Measurements from ENCODE around the gene VWA3A.

GRCh38 chr16:22053921-22054341, 38.4 kb upstream of the VWA3A start:
- TF ChIP-seq, protein P1, sequence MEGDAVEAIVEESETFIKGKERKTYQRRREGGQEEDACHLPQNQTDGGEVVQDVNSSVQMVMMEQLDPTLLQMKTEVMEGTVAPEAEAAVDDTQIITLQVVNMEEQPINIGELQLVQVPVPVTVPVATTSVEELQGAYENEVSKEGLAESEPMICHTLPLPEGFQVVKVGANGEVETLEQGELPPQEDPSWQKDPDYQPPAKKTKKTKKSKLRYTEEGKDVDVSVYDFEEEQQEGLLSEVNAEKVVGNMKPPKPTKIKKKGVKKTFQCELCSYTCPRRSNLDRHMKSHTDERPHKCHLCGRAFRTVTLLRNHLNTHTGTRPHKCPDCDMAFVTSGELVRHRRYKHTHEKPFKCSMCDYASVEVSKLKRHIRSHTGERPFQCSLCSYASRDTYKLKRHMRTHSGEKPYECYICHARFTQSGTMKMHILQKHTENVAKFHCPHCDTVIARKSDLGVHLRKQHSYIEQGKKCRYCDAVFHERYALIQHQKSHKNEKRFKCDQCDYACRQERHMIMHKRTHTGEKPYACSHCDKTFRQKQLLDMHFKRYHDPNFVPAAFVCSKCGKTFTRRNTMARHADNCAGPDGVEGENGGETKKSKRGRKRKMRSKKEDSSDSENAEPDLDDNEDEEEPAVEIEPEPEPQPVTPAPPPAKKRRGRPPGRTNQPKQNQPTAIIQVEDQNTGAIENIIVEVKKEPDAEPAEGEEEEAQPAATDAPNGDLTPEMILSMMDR (IDR thresholded peaks at IDR 0.05) = no peak
- TF ChIP-seq POLR2AphosphoS5 (IDR thresholded peaks at IDR 0.05; ENCODE audit: low read depth, low read length) (no peak), SIN3A (IDR thresholded peaks at IDR 0.05; ENCODE audit: borderline replicate concordance, insufficient read depth, low read depth, low read length) (no peak)
- TF ChIP-seq, protein P2, sequence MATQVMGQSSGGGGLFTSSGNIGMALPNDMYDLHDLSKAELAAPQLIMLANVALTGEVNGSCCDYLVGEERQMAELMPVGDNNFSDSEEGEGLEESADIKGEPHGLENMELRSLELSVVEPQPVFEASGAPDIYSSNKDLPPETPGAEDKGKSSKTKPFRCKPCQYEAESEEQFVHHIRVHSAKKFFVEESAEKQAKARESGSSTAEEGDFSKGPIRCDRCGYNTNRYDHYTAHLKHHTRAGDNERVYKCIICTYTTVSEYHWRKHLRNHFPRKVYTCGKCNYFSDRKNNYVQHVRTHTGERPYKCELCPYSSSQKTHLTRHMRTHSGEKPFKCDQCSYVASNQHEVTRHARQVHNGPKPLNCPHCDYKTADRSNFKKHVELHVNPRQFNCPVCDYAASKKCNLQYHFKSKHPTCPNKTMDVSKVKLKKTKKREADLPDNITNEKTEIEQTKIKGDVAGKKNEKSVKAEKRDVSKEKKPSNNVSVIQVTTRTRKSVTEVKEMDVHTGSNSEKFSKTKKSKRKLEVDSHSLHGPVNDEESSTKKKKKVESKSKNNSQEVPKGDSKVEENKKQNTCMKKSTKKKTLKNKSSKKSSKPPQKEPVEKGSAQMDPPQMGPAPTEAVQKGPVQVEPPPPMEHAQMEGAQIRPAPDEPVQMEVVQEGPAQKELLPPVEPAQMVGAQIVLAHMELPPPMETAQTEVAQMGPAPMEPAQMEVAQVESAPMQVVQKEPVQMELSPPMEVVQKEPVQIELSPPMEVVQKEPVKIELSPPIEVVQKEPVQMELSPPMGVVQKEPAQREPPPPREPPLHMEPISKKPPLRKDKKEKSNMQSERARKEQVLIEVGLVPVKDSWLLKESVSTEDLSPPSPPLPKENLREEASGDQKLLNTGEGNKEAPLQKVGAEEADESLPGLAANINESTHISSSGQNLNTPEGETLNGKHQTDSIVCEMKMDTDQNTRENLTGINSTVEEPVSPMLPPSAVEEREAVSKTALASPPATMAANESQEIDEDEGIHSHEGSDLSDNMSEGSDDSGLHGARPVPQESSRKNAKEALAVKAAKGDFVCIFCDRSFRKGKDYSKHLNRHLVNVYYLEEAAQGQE (IDR thresholded peaks at IDR 0.05; ENCODE audit: insufficient read depth in 1 of 2, low read depth in 2 of 2, low read length in 1 of 2) = no peak

All from Panc1 (cell line).